ENCODE measurements around the gene PNRC2.
"Not testable (repeated sequence)": the region's sequence is repeated elsewhere in the genome, so short reads cannot be mapped to it uniquely, and the experiment has no call there.

GRCh38 chr1:24008574-24009184, 49.1 kb downstream of the PNRC2 start:
- TF ChIP-seq, protein P1, sequence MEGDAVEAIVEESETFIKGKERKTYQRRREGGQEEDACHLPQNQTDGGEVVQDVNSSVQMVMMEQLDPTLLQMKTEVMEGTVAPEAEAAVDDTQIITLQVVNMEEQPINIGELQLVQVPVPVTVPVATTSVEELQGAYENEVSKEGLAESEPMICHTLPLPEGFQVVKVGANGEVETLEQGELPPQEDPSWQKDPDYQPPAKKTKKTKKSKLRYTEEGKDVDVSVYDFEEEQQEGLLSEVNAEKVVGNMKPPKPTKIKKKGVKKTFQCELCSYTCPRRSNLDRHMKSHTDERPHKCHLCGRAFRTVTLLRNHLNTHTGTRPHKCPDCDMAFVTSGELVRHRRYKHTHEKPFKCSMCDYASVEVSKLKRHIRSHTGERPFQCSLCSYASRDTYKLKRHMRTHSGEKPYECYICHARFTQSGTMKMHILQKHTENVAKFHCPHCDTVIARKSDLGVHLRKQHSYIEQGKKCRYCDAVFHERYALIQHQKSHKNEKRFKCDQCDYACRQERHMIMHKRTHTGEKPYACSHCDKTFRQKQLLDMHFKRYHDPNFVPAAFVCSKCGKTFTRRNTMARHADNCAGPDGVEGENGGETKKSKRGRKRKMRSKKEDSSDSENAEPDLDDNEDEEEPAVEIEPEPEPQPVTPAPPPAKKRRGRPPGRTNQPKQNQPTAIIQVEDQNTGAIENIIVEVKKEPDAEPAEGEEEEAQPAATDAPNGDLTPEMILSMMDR (IDR thresholded peaks at IDR 0.05): not testable (repeated sequence)
- TF ChIP-seq POLR2A, POLR2AphosphoS5 (IDR thresholded peaks at IDR 0.05): not testable (repeated sequence)

Measured in breast epithelium (tissue), 3 donors.